IMR-90 (cell line): ENCODE results near the gene LIN7C. TPM values are rescaled to one million over a fixed set of nuclear protein-coding genes. Genes with fewer than 3 reads are reported as not detected.
A peak's percentile ranks its signal among the peaks of the same experiment; 100 is the strongest.

Source experiments
- ATAC-seq: fragments of 200-7000 bp; cut with Tn5 transposase; 2 replicates; pipeline ENCODE4 v1.9.1; 2020; ENCODE audit warnings: low read depth, mild to moderate bottlenecking, moderate library complexity
- BruUV-seq: library from RNA; stranded (reverse); fragments of 400-500 nt; replicated peaks from 2 replicates; lab custom pipeline; 2021; lab: Mats Ljungman, UMichigan
- CTCF ChIA-PET: fragments of 300-600 bp; formaldehyde crosslinking; extraction: SDS; loops from one replicate; lab custom pipeline; 2021; ENCODE audit warnings: antibody characterized with exemption; lab: Yijun Ruan, JAX
- POLR2A ChIA-PET: fragments of 300-600 bp; sonication (Branson Sonifier 250); formaldehyde crosslinking; loops from one replicate; lab custom pipeline; 2022; ENCODE audit warnings: antibody characterized with exemption; ENCODE audit not compliant: unreplicated experiment; lab: Charles Lee
- DNase-seq: peaks from one replicate; pipeline ENCODE4 v3.0.0; 2013
- H2AFZ ChIP-seq: replicated peaks from 2 replicates; pipeline ENCODE3; 2013; ENCODE audit warnings: low read length, mild to moderate bottlenecking; ENCODE audit not compliant: poor library complexity
- H2AK5ac ChIP-seq: 2 replicates; pipeline ENCODE4 v1.6.1; 2013; ENCODE audit warnings: low read depth, low read length, inconsistent platforms
- H2AK9ac ChIP-seq: replicated peaks from 2 replicates; pipeline ENCODE3; 2013; ENCODE audit warnings: mild to moderate bottlenecking, low read depth, low read length, moderate library complexity; ENCODE audit not compliant: poor library complexity
- H2BK120ac ChIP-seq: 2 replicates; pipeline ENCODE4 v1.6.1; 2013; ENCODE audit warnings: low read depth, low read length, inconsistent platforms
- H2BK15ac ChIP-seq: 3 replicates; pipeline ENCODE4 v1.6.1; 2013; ENCODE audit warnings: low read depth, low read length, inconsistent platforms
- H2BK20ac ChIP-seq: 2 replicates; pipeline ENCODE4 v1.6.1; 2013; ENCODE audit warnings: low read depth, mild to moderate bottlenecking, inconsistent platforms, low read length, moderate library complexity
- H2BK5ac ChIP-seq: 2 replicates; pipeline ENCODE4 v1.6.1; 2013; ENCODE audit warnings: mild to moderate bottlenecking, low read depth, low read length, inconsistent platforms; ENCODE audit not compliant: poor library complexity, severe bottlenecking
- H3K14ac ChIP-seq: replicated peaks from 2 replicates; pipeline ENCODE4 v1.6.1; 2013; ENCODE audit warnings: low read depth, low read length, inconsistent platforms
- H3K18ac ChIP-seq: 2 replicates; pipeline ENCODE4 v1.6.1; 2013; ENCODE audit warnings: low read depth, low read length, control low read depth
- H3K23ac ChIP-seq: 2 replicates; pipeline ENCODE4 v1.6.1; 2013; ENCODE audit warnings: low read depth, low read length, inconsistent platforms
- H3K27ac ChIP-seq: 2 replicates; pipeline ENCODE4 v1.5.1; 2013; ENCODE audit warnings: mild to moderate bottlenecking, control low read depth, low read length; ENCODE audit not compliant: insufficient read depth
- H3K27me3 ChIP-seq: 2 replicates; pipeline ENCODE4 v1.6.1; 2013; ENCODE audit warnings: low read length; ENCODE audit not compliant: control insufficient read depth, insufficient read depth
- H3K36me3 ChIP-seq: 2 replicates; pipeline ENCODE4 v1.6.1; 2013; ENCODE audit warnings: low read length, mixed read lengths; ENCODE audit not compliant: control insufficient read depth, insufficient read depth
- H3K4ac ChIP-seq: 2 replicates; pipeline ENCODE4 v1.6.1; 2013; ENCODE audit warnings: low read depth, low read length, inconsistent platforms
- H3K4me1 ChIP-seq: 2 replicates; pipeline ENCODE4 v1.6.1; 2013; ENCODE audit warnings: low read length, mixed read lengths; ENCODE audit not compliant: control insufficient read depth, insufficient read depth
- H3K4me2 ChIP-seq: 2 replicates; pipeline ENCODE4 v1.6.1; 2013; ENCODE audit warnings: low read depth, mild to moderate bottlenecking, control low read depth, low read length, moderate library complexity
- H3K4me3 ChIP-seq: 2 replicates; pipeline ENCODE4 v1.5.1; 2013; ENCODE audit warnings: low read depth, mild to moderate bottlenecking, control low read depth, low read length, moderate library complexity; ENCODE audit not compliant: insufficient read depth
- H3K56ac ChIP-seq: 2 replicates; pipeline ENCODE4 v1.6.1; 2013; ENCODE audit warnings: low read length, inconsistent platforms; ENCODE audit not compliant: insufficient read depth; ENCODE audit errors: extremely low read depth
- H3K79me1 ChIP-seq, 2 experiments: 2 replicates each; pipeline ENCODE4 v1.6.1; 2013; ENCODE audit warnings: low read length in 2 of 2, inconsistent platforms in 1 of 2, low read depth in 1 of 2
- H3K9ac ChIP-seq: 2 replicates; pipeline ENCODE4 v1.6.1; 2013; ENCODE audit warnings: low read depth, low read length, control low read depth
- H3K9me1 ChIP-seq: 2 replicates; pipeline ENCODE4 v1.6.1; 2013; ENCODE audit warnings: low read length, inconsistent platforms; ENCODE audit not compliant: insufficient read depth
- H3K9me3 ChIP-seq: 2 replicates; pipeline ENCODE4 v1.6.1; 2013; ENCODE audit warnings: low read length; ENCODE audit not compliant: control insufficient read depth, insufficient read depth
- H4K20me1 ChIP-seq: 2 replicates; pipeline ENCODE4 v1.6.1; 2013; ENCODE audit warnings: low read length, inconsistent platforms; ENCODE audit not compliant: insufficient read depth
- H4K5ac ChIP-seq: 2 replicates; pipeline ENCODE4 v1.6.1; 2013; ENCODE audit warnings: mild to moderate bottlenecking, low read depth, low read length, control low read depth
- H4K8ac ChIP-seq, 2 experiments: 2 replicates each; pipeline ENCODE4 v1.6.1; 2013; ENCODE audit warnings: low read depth in 2 of 2, low read length in 2 of 2, control low read depth in 1 of 2, inconsistent platforms in 1 of 2
- H4K91ac ChIP-seq: 2 replicates; pipeline ENCODE4 v1.6.1; 2013; ENCODE audit warnings: low read depth, low read length, inconsistent platforms; ENCODE audit not compliant: insufficient read depth
- BHLHE40 ChIP-seq: fragments of 150-350 bp; IDR thresholded peaks from 2 replicates; pipeline ENCODE4 v1.6.1; 2016; ENCODE audit warnings: mild to moderate bottlenecking, low read depth, low read length
- CEBPB ChIP-seq: IDR thresholded peaks from 2 replicates; pipeline ENCODE4 v1.6.1; 2012; ENCODE audit warnings: low read depth, low read length, improper control_type of control experiment
- CHD1 ChIP-seq: IDR thresholded peaks from 2 replicates; pipeline ENCODE4 v1.6.1; 2012; ENCODE audit warnings: low read depth, low read length, improper control_type of control experiment
- CTCF ChIP-seq: conservative IDR thresholded peaks from 2 replicates; pipeline ENCODE4 v1.5.1; 2012; ENCODE audit warnings: mild to moderate bottlenecking, low read depth, low read length, improper control_type of control experiment
- ELK1 ChIP-seq: fragments of 150-350 bp; IDR thresholded peaks from 2 replicates; pipeline ENCODE4 v1.6.1; 2016; ENCODE audit warnings: low read depth, mild to moderate bottlenecking, low read length, moderate library complexity, borderline replicate concordance
- FOS ChIP-seq: fragments of 150-350 bp; IDR thresholded peaks from 2 replicates; pipeline ENCODE4 v1.6.1; 2016; ENCODE audit warnings: low read depth, low read length
- MAFK ChIP-seq: IDR thresholded peaks from 2 replicates; pipeline ENCODE4 v1.6.1; 2012; ENCODE audit warnings: low read depth, low read length, improper control_type of control experiment
- MAZ ChIP-seq: IDR thresholded peaks from 2 replicates; pipeline ENCODE4 v1.6.1; 2012; ENCODE audit warnings: low read depth, mild to moderate bottlenecking, low read length, improper control_type of control experiment, moderate library complexity, borderline replicate concordance
- MXI1 ChIP-seq: IDR thresholded peaks from 2 replicates; pipeline ENCODE4 v1.6.1; 2012; ENCODE audit warnings: low read depth, mild to moderate bottlenecking, low read length, moderate library complexity, borderline replicate concordance
- NFE2L2 ChIP-seq: fragments of 150-350 bp; IDR thresholded peaks from 2 replicates; pipeline ENCODE4 v1.6.1; 2016; ENCODE audit warnings: low read depth, mild to moderate bottlenecking, low read length
- POLR2A ChIP-seq: IDR thresholded peaks from 2 replicates; pipeline ENCODE4 v1.6.1; 2012; ENCODE audit warnings: mild to moderate bottlenecking, low read depth, low read length
- RAD21 ChIP-seq: IDR thresholded peaks from 2 replicates; pipeline ENCODE4 v1.6.1; 2012; ENCODE audit warnings: low read length, improper control_type of control experiment
- RCOR1 ChIP-seq: IDR thresholded peaks from 2 replicates; pipeline ENCODE4 v1.6.1; 2012; ENCODE audit warnings: mild to moderate bottlenecking, low read length, improper control_type of control experiment; ENCODE audit not compliant: insufficient replicate concordance
- RFX5 ChIP-seq: IDR thresholded peaks from 2 replicates; pipeline ENCODE4 v1.8.0; 2012; ENCODE audit warnings: low read depth, mild to moderate bottlenecking, low read length, moderate library complexity
- SMC3 ChIP-seq: fragments of 150-350 bp; IDR thresholded peaks from 2 replicates; pipeline ENCODE4 v1.6.1; 2016; ENCODE audit warnings: low read depth, mild to moderate bottlenecking, antibody characterized with exemption, low read length, moderate library complexity
- USF2 ChIP-seq: fragments of 150-350 bp; IDR thresholded peaks from 2 replicates; pipeline ENCODE4 v1.6.1; 2017; ENCODE audit warnings: mild to moderate bottlenecking, antibody characterized with exemption, low read length, low read depth
- WGBS, 2 experiments: methylation state at CpG; one replicate each; pipeline versions ENCODE4 v1.1.5 to v1.1.7; 2013; ENCODE audit warnings: missing lambda C conversion rate in 2 of 2; ENCODE audit not compliant: insufficient read length in 1 of 2; ENCODE audit errors: extremely low coverage in 2 of 2; 5-methylcytosine and 5-hydroxymethylcytosine counted together
- dilution Hi-C: fragments of 300-500 bp; cut with HindIII; formaldehyde crosslinking; loops from one replicate; pipeline ENCODE4 v1.14.3; 2018; ENCODE audit warnings: low sequenced_read_pairs; ENCODE audit not compliant: unreplicated experiment
- in situ Hi-C: fragments of 300-500 bp; cut with MboI; formaldehyde crosslinking; loops from 3 replicates; pipeline ENCODE4 v1.14.3; 2019; ENCODE audit warnings: low sequenced_read_pairs, inconsistent platforms, mixed read lengths
- intact Hi-C: fragments of 100-400 bp; cut with micrococcal nuclease; formaldehyde crosslinking; loops from 2 replicates; pipeline ENCODE4 v1.10.0; 2022
- polyA plus RNA-seq, 3 experiments: library from polyadenylated mRNA; depleted of rRNA; stranded (reverse); fragments of >200 nt; gene quantifications; 2 replicates each; pipeline ENCODE4 v1.2.3, GENCODE V29; 2012; ENCODE audit warnings: low replicate concordance in 1 of 3
- total RNA-seq: library from RNA; depleted of rRNA; stranded (reverse); fragments of >200 nt; gene quantifications from 2 replicates; pipeline ENCODE4 v1.2.3, GENCODE V29; 2012

Gene LIN7C
- total and polyA plus RNA-seq, 2 of the 4 experiments (the other 2 are of a cell fraction): 12.2 to 25.5 TPM

DNA sequence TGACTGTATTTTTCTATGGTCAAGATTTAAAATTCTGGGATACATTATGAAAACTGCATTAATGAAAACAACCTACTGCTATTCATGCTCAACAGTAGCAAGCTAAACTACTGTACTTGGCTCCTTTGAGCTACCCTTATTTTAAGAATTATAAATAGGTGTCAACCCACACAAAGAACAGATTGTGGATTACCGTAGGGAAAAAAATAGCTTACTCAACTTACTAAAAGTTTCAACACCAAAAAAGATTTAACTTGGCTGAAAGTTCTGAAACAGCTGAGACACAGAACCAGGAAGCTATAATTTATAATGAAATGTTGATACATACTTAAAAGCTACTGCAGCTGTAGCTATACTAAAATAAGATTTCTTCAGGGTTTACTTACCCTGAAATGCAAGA is 10.1 kb downstream of the LIN7C start:
- H2AK5ac ChIP-seq: no peak overlapping the region
- H2BK120ac ChIP-seq: no peak overlapping the region
- no peak overlapping the region for H3K56ac ChIP-seq
- H3K4me3 ChIP-seq: no peak overlapping the region
- H2AFZ ChIP-seq: no peak overlapping the region
- in situ Hi-C loops: loop anchor here (25.0 kb wide), 1 partner anchor 734 kb away; no protein-coding TSS in a partner anchor
- no peak overlapping the region for H2BK20ac ChIP-seq
- no CpG with 5 or more reads among the region's 1 CpG for WGBS, 2 experiments
- no peaks in the 10 kb centered on the region; the same call in 1 of the 2 replicates for H3K9me1 ChIP-seq
- dilution Hi-C loops: loop anchor here (25.0 kb wide), 1 partner anchor 309 kb away; no protein-coding TSS in a partner anchor
- H3K36me3 ChIP-seq: peaks cover 18% of the 10 kb centered on the region
- TSS peak; percentile 38 for BruUV-seq
- H2BK15ac ChIP-seq: no peak overlapping the region
- H4K91ac ChIP-seq: no peak overlapping the region
- H4K5ac ChIP-seq: no peak overlapping the region
- no peak overlapping the region for H2BK5ac ChIP-seq
- H3K9ac ChIP-seq: no peak overlapping the region
- intact Hi-C loops: no loop called here
- TF ChIP-seq MAFK (no peak), POLR2A (no peak), RCOR1 (no peak), USF2 (no peak), CEBPB (no peak), RFX5 (no peak), FOS (no peak), ELK1 (no peak), BHLHE40 (no peak), RAD21 (no peak), MAZ (no peak), CTCF (no peak), MXI1 (no peak), NFE2L2 (no peak), SMC3 (no peak), CHD1 (no peak)
- peak; percentile 49 for DNase-seq
- ChIA-PET POLR2A (interaction anchor here (0.6 kb wide), 1 partner anchor 28 kb away, joined by 4 read pairs; no protein-coding TSS in a partner anchor), CTCF (interaction anchor here (0.6 to 1.4 kb wide), 7 partner anchors 15 to 1300 kb away, joined by 3 to 4 read pairs (median 3); partner anchors contain the start of gene LGR4)
- H3K9me3 ChIP-seq: no peaks in the 10 kb centered on the region
- H2AK9ac ChIP-seq: no peak overlapping the region
- H4K20me1 ChIP-seq: no peaks in the 10 kb centered on the region; the same call in 1 of the 2 replicates
- H3K4me2 ChIP-seq: no peak overlapping the region
- H3K4me1 ChIP-seq: no peaks in the 10 kb centered on the region
- no peak overlapping the region for H4K8ac ChIP-seq
- no peak overlapping the region for H3K27ac ChIP-seq
- H3K79me1 ChIP-seq: peaks cover 6 to 11% of the 10 kb centered on the region in 2 experiments
- H3K23ac ChIP-seq: no peak overlapping the region
- no peak overlapping the region for H3K18ac ChIP-seq
- no peak overlapping the region for H3K4ac ChIP-seq
- no peaks in the 10 kb centered on the region for H3K27me3 ChIP-seq
- H3K14ac ChIP-seq: no peak overlapping the region
- ATAC-seq: peak; percentile 35; the same call in 1 of the 2 replicates
